B cell (primary cell): ENCODE measurements around the gene APOF. TPM values are rescaled to one million over a fixed set of nuclear protein-coding genes. Genes with fewer than 3 reads are reported as not detected.
A peak's percentile ranks its signal among the peaks of the same experiment; 100 is the strongest.

Source experiments
- ATAC-seq: fragments of 200-7000 bp; cut with Tn5 transposase; one replicate; pipeline ENCODE4 v1.10.0; 2021; ENCODE audit warnings: low read depth, mild to moderate bottlenecking, moderate number of reproducible peaks, moderate library complexity
- CTCF ChIA-PET: fragments of 350-600 bp; sonication (Branson Sonifier 250); formaldehyde crosslinking; loops from one replicate; lab custom pipeline; 2021; ENCODE audit warnings: antibody characterized with exemption, inconsistent platforms; lab: Charles Lee
- POLR2A ChIA-PET: fragments of 350-600 bp; sonication (Branson Sonifier 250); formaldehyde crosslinking; loops from one replicate; lab custom pipeline; 2021; ENCODE audit warnings: antibody characterized with exemption; lab: Charles Lee
- DNase-seq: peaks from one replicate; pipeline ENCODE4 v3.0.0; 2013
- H2AFZ ChIP-seq: 2 replicates; pipeline ENCODE4 v1.6.1; 2012; ENCODE audit warnings: mild to moderate bottlenecking, low read depth, low read length; ENCODE audit not compliant: insufficient read depth, poor library complexity, severe bottlenecking
- H3K27ac ChIP-seq, 2 donors: 1 replicate in 1 of 2; 2 replicates in 1 of 2; pipeline ENCODE4 v1.5.1; 2012 to 2013; ENCODE audit warnings: low read length in 2 of 2, mild to moderate bottlenecking in 2 of 2, moderate library complexity in 1 of 2
- H3K27me3 ChIP-seq, 4 experiments: fragments of 200-600 bp in 1 of 4; sonication (generic) in 1 of 4; replicated peaks in 1 of 4; 1 replicate in 2 of 4; 2 replicates in 2 of 4; pipeline versions ENCODE4 v1.6.1 to v1.7.0; 2013 to 2016; ENCODE audit warnings: low read length in 3 of 4, mild to moderate bottlenecking in 2 of 4, mixed read lengths in 1 of 4, moderate library complexity in 1 of 4; ENCODE audit not compliant: insufficient read depth in 4 of 4, control insufficient read depth in 3 of 4; ENCODE audit errors: control extremely low read depth in 1 of 4
- H3K36me3 ChIP-seq, 2 experiments: replicated peaks in 1 of 2; 1 replicate in 1 of 2; 2 replicates in 1 of 2; pipeline versions ENCODE4 v1.6.1 to v1.7.1; 2013; ENCODE audit warnings: low read length in 1 of 2; ENCODE audit not compliant: insufficient read depth in 2 of 2, control insufficient read depth in 1 of 2; ENCODE audit errors: control extremely low read depth in 1 of 2, extremely low read depth in 1 of 2
- H3K4me1 ChIP-seq, 2 donors: fragments of 200-600 bp in 1 of 2; sonication (generic) in 1 of 2; 1 replicate in 1 of 2; 2 replicates in 1 of 2; pipeline versions ENCODE4 v1.5.1 to v1.6.1; 2013 to 2017; ENCODE audit warnings: low read length in 2 of 2; ENCODE audit not compliant: control insufficient read depth in 2 of 2, insufficient read depth in 2 of 2
- H3K4me2 ChIP-seq: replicated peaks from 2 replicates; pipeline ENCODE3; 2012; ENCODE audit warnings: mild to moderate bottlenecking, low read depth, low read length; ENCODE audit not compliant: poor library complexity, severe bottlenecking
- H3K4me3 ChIP-seq, 5 experiments: fragments of 200-600 bp in 1 of 5; sonication (generic) in 1 of 5; 1 replicate in 3 of 5; 2 replicates in 2 of 5; pipeline versions ENCODE4 v1.5.1 to v1.7.0; 2011 to 2016; ENCODE audit warnings: low read length in 4 of 5, mild to moderate bottlenecking in 4 of 5, low read depth in 2 of 5, control low read depth in 1 of 5, moderate library complexity in 1 of 5; ENCODE audit not compliant: insufficient read depth in 1 of 5; ENCODE audit errors: control extremely low read depth in 1 of 5, extremely low read depth in 1 of 5
- H3K79me2 ChIP-seq: fragments of 200-600 bp; sonication (generic); one replicate; pipeline ENCODE4 v1.6.0; 2016; ENCODE audit warnings: low read length; ENCODE audit not compliant: control insufficient read depth, insufficient read depth
- H3K9ac ChIP-seq: fragments of 200-600 bp; sonication (generic); 2 replicates; pipeline ENCODE4 v1.6.1; 2017; ENCODE audit warnings: mild to moderate bottlenecking, low read length, moderate library complexity
- H3K9me3 ChIP-seq, 3 donors: one replicate each; pipeline versions ENCODE4 v1.6.1 to v1.7.1; 2013; ENCODE audit warnings: low read length in 2 of 3; ENCODE audit not compliant: control insufficient read depth in 2 of 3, insufficient read depth in 1 of 3; ENCODE audit errors: control extremely low read depth in 1 of 3
- H4K20me1 ChIP-seq: 2 replicates; pipeline ENCODE4 v1.6.0; 2012; ENCODE audit warnings: mild to moderate bottlenecking, low read length; ENCODE audit not compliant: insufficient read depth, control insufficient read depth, poor library complexity, severe bottlenecking
- H3K27ac Mint-ChIP-seq: one replicate; pipeline ENCODE4 v1.8.0; 2021; ENCODE audit warnings: mixed read lengths
- H3K27me3 Mint-ChIP-seq: one replicate; pipeline ENCODE4 v1.8.0; 2021; ENCODE audit warnings: mixed read lengths
- H3K4me1 Mint-ChIP-seq: one replicate; pipeline ENCODE4 v1.8.0; 2021; ENCODE audit warnings: mixed read lengths
- H3K4me3 Mint-ChIP-seq: one replicate; pipeline ENCODE4 v1.8.0; 2021; ENCODE audit warnings: mixed read lengths
- H3K9me3 Mint-ChIP-seq: one replicate; pipeline ENCODE4 v1.8.0; 2022; ENCODE audit warnings: mixed read lengths; ENCODE audit not compliant: insufficient read depth
- CTCF ChIP-seq: fragments of 200-600 bp; IDR thresholded peaks from one replicate; pipeline ENCODE4 v1.8.0; 2022; ENCODE audit warnings: antibody characterized with exemption, mild to moderate bottlenecking
- EZH2 ChIP-seq: IDR thresholded peaks from 2 replicates; pipeline ENCODE4 v1.6.1; 2012; ENCODE audit warnings: borderline replicate concordance, low read depth, mild to moderate bottlenecking, moderate library complexity, low read length; ENCODE audit not compliant: insufficient read depth, poor library complexity, severe bottlenecking
- WGBS: methylation state at CpG from one replicate; pipeline ENCODE4 v1.1.5; 2013; ENCODE audit warnings: missing lambda C conversion rate; ENCODE audit not compliant: insufficient coverage; 5-methylcytosine and 5-hydroxymethylcytosine counted together
- intact Hi-C: fragments of 100-400 bp; cut with micrococcal nuclease; formaldehyde crosslinking; loops from one replicate; pipeline ENCODE4 v1.10.0; 2022
- polyA plus RNA-seq: library from polyadenylated mRNA; depleted of rRNA; stranded (reverse); fragments of >200 nt; gene quantifications from 2 replicates; pipeline ENCODE4 v1.2.3, GENCODE V29; 2012
- total RNA-seq, 2 donors: library from RNA; stranded (reverse); fragments of 120-200 nt in 1 of 2; gene quantifications; 1 replicate in 1 of 2; 2 replicates in 1 of 2; pipeline versions ENCODE4 v1.2.3 to v1.2.4, GENCODE V29; 2013 to 2022

The APOF gene
- total and polyA plus RNA-seq, 2 donors (not counting 1 experiment from before 2014, with no cell fraction given), result not detected

DNA sequence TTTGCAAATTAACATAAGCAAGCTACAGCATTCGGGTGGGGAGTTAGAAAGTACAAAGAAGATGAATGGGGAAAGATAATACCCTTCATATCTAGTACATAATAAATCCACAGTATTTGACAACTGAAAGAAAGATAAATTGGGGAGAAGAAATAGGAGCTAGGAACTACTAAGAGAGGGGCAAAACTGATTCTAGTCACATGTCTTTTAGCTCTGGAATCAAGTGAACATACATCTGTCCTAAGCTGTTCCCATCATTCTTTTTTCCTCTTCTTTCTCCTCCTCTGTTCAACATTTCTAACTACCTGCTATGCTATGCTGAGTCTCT, 15.3 kb upstream of the APOF start:
- no peaks in the 10 kb centered on the region for H3K79me2 ChIP-seq
- peaks cover 0 to 12% (median 10%) of the 10 kb centered on the region in 3 donors for H3K9me3 ChIP-seq
- H3K4me1 ChIP-seq, result peaks cover 49 to 64% of the 10 kb centered on the region in 2 donors
- intact Hi-C loops, result loop anchor here (5.0 kb wide), 1 partner anchor 84 kb away; no protein-coding TSS in a partner anchor
- Mint-ChIP-seq H3K4me1 (peaks cover 44% of the 10 kb centered on the region), H3K4me3 (peak overlapping the region; percentile 4), H3K27me3 (no peaks in the 10 kb centered on the region), H3K9me3 (no peaks in the 10 kb centered on the region), H3K27ac (peak overlapping the region; percentile 96)
- no peak overlapping the region for H3K9ac ChIP-seq
- H4K20me1 ChIP-seq, result no peaks in the 10 kb centered on the region
- CTCF ChIA-PET, result interaction anchor here (0.6 to 2.5 kb wide), 5 partner anchors 9 to 86 kb away, joined by 3 to 11 read pairs (median 3); partner anchors contain the start of gene STAT2
- no CpG with 5 or more reads among the region's 1 CpG for WGBS
- H3K27me3 ChIP-seq, result no peaks in the 10 kb centered on the region
- TF ChIP-seq CTCF (no peak), EZH2 (no peak)
- peak overlapping the region; percentile 72 for H3K4me2 ChIP-seq
- H2AFZ ChIP-seq, result peak overlapping the region; percentile 47
- H3K36me3 ChIP-seq, result no peaks in the 10 kb centered on the region
- peak overlapping the region; percentile 75 to 80 for H3K27ac ChIP-seq
- no peak for DNase-seq
- ATAC-seq, result no peak
- POLR2A ChIA-PET, result interaction anchor here (0.9 kb wide), 2 partner anchors 18 to 32 kb away, joined by 3 to 5 read pairs; partner anchors contain the start of gene STAT2
- no peak overlapping the region for H3K4me3 ChIP-seq

DNA sequence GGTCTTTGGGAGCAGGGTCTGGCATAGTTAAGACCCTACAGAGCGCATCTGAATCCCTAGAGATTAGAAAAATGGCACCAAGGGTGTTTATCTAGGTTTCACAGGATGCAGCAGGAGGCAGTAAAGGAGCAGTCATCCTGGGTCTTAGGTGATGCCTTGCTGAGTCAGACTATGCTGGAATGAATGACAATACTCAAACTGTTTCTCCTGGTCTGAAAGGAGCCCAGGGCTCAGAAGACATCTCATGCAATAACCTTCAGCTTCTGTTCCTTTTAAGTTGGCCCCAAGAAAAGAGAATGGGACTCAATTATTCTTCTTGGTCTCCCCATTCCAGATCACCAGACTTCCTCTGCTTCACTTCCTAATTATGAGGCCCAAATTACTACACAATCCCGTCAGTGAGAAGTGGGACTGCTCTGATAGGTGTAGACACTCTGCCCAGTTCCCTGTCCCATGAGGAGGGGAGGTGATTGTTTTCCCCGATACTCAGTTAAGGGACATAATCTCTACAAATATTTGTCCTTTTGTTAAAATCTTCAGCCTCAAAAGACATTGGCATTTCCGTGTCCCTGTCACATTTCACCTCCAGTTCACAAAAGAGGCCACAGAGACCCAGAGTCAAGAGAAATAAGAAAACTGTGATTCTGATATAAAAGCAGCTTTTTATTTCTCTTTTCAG, 14.8 kb upstream of the APOF start:
- H3K4me1 ChIP-seq, result peaks cover 49 to 64% of the 10 kb centered on the region in 2 donors
- peak overlapping the region; percentile 47 for H2AFZ ChIP-seq
- peaks cover 0 to 12% (median 10%) of the 10 kb centered on the region in 3 donors for H3K9me3 ChIP-seq
- no peaks in the 10 kb centered on the region for H3K36me3 ChIP-seq
- 88% methylated on average over 1 of the region's 4 CpGs for WGBS
- H3K27ac Mint-ChIP-seq, result peak overlapping the region; percentile 96
- peak overlapping the region; percentile 72 for H3K4me2 ChIP-seq
- no peaks in the 10 kb centered on the region for H4K20me1 ChIP-seq
- no peaks in the 10 kb centered on the region for H3K27me3 ChIP-seq
- no peaks in the 10 kb centered on the region for H3K79me2 ChIP-seq
- CTCF ChIA-PET, result interaction anchor here (0.6 to 2.5 kb wide), 6 partner anchors 8 to 87 kb away, joined by 3 to 11 read pairs (median 7); partner anchors contain the start of genes CNPY2 and STAT2
- TF ChIP-seq EZH2, result no peak
- TF ChIP-seq CTCF, result no peak
- H3K27me3 Mint-ChIP-seq, result no peaks in the 10 kb centered on the region
- peak overlapping the region; percentile 76 for H3K4me3 Mint-ChIP-seq
- intact Hi-C loops, result loop anchor here (5.0 kb wide), 1 partner anchor 85 kb away; no protein-coding TSS in a partner anchor
- DNase-seq (no peak), ATAC-seq (no peak)
- H3K27ac ChIP-seq, result peak overlapping the region; percentile 75 to 80
- H3K4me1 Mint-ChIP-seq, result peaks cover 47% of the 10 kb centered on the region
- POLR2A ChIA-PET, result interaction anchor here (0.6 to 0.9 kb wide), 2 partner anchors 10 to 17 kb away, joined by 3 to 7 read pairs; partner anchors contain the start of gene STAT2
- H3K9ac ChIP-seq, result no peak overlapping the region
- H3K4me3 ChIP-seq, result no peak overlapping the region
- no peaks in the 10 kb centered on the region for H3K9me3 Mint-ChIP-seq
